GM18526 (cell line): Measurements from ENCODE around the gene HIF1AN.
A peak's percentile ranks its signal among the peaks of the same experiment; 100 is the strongest.

Source experiments
- POLR2A ChIP-seq: IDR thresholded peaks from 3 replicates; pipeline ENCODE4 v1.6.1; 2011; ENCODE audit not compliant: insufficient read length; ENCODE audit errors: extremely low read depth

The HIF1AN gene

GRCh38 chr10:100510533-100511308 is 25.0 kb upstream of the HIF1AN start:
- no peak for TF ChIP-seq POLR2A

- TF ChIP-seq POLR2A: no peak
Measured at GRCh38 chr10:100515612-100516011, 20.1 kb upstream of the HIF1AN start.

- TF ChIP-seq POLR2A: no peak
Measured at GRCh38 chr10:100516847-100517246, 18.9 kb upstream of the HIF1AN start.

- no peak for TF ChIP-seq POLR2A
Measured at GRCh38 chr10:100518761-100519241, 16.9 kb upstream of the HIF1AN start.

GRCh38 chr10:100519311-100520051 is 16.3 kb upstream of the HIF1AN start, which contains the start of gene SEC31B:
Gene SEC31B (minus strand): TSS chr10:100519861. CDS start chr10:100516952, 2,909 bp downstream.
- TF ChIP-seq POLR2A: no peak

GRCh38 chr10:100520811-100521210 is 14.9 kb upstream of the HIF1AN start:
- no peak for TF ChIP-seq POLR2A

- no peak for TF ChIP-seq POLR2A
Measured at GRCh38 chr10:100522107-100522801, 13.5 kb upstream of the HIF1AN start.

- TF ChIP-seq POLR2A: no peak
Measured at GRCh38 chr10:100522945-100523344, 12.8 kb upstream of the HIF1AN start.

- no peak for TF ChIP-seq POLR2A
Measured at GRCh38 chr10:100524206-100524605, 11.5 kb upstream of the HIF1AN start.

- no peak for TF ChIP-seq POLR2A
Measured at GRCh38 chr10:100524638-100525037, 11.1 kb upstream of the HIF1AN start.

- no peak for TF ChIP-seq POLR2A
Measured at GRCh38 chr10:100528123-100528886, 7.4 kb upstream of the HIF1AN start.

GRCh38 chr10:100528921-100529474 is 6.7 kb upstream of the HIF1AN start:
- no peak for TF ChIP-seq POLR2A

GRCh38 chr10:100529475-100530298 is 6.1 kb upstream of the HIF1AN start, which contains the start of gene NDUFB8:
Gene NDUFB8 (minus strand): TSS chr10:100529871. CDS start chr10:100529851, 20 bp downstream.
- peak; percentile 77 for TF ChIP-seq POLR2A

GRCh38 chr10:100531761-100532160 is 4.0 kb upstream of the HIF1AN start:
- no peak for TF ChIP-seq POLR2A
